HG02840 (cell line): ENCODE measurements around the gene SS18L1.
"Not testable (repeated sequence)": the region's sequence is repeated elsewhere in the genome, so short reads cannot be mapped to it uniquely, and the experiment has no call there.

ENCODE experiments used
- ATAC-seq: cut with Tn5 transposase; IDR thresholded peaks from one replicate; pipeline ENCODE4 v1.9.1; 2021; ENCODE audit warnings: mild to moderate bottlenecking, moderate library complexity, moderate number of reproducible peaks; ENCODE audit not compliant: unreplicated experiment, low FRiP score

The SS18L1 gene, protein sequence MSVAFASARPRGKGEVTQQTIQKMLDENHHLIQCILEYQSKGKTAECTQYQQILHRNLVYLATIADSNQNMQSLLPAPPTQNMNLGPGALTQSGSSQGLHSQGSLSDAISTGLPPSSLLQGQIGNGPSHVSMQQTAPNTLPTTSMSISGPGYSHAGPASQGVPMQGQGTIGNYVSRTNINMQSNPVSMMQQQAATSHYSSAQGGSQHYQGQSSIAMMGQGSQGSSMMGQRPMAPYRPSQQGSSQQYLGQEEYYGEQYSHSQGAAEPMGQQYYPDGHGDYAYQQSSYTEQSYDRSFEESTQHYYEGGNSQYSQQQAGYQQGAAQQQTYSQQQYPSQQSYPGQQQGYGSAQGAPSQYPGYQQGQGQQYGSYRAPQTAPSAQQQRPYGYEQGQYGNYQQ

DNA sequence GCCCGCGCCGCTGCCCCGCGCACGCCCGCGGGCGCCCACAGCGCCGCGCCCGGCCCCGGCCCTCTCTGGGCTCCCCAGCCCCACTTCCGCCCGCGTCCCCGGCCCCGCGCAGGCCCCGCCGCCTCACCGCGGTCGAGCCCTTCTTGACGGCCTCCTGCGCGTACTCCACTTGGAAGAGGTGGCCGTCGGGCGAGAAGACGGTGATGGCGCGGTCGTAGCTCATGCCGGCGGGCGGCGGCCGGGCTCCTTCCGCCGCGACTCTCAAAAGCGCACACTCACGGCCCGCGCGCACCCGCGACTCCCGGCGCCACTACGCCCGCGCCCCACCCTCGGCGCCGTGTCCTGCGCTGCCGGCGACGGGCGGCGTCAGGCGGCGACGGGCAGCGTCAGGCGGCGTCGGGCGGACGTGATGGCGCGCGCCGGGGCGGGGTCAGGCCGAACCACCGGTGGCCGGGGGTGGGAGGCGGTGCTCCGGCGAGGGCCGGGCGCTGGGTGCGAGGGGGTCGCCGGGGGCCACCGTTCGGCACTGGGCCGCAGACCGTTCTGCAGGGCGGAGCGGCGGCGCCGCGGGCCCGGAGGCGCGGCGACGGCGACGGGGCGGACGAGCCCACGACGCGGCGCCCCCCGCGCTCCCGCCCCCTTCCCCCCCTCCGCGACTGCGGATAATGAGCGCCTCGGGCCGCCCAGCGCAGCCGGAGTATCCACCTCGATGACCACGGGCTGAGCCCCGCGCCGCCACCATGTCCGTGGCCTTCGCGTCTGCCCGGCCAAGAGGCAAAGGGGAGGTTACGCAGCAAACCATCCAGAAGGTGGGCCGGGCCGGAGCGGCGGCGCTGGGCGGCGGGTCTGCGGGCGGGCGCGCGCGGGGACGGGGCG lies at the start of gene SS18L1, which contains the start of gene PSMA7:
SS18L1 (plus strand) TSS at position 689 of the 876 bp plus-strand sequence; CDS start at position 741, 52 bp downstream.
PSMA7 (minus strand) TSS at position 314 of the 876 bp plus-strand sequence; CDS start at position 223, 91 bp downstream.
- peak; percentile 69 for ATAC-seq

DNA sequence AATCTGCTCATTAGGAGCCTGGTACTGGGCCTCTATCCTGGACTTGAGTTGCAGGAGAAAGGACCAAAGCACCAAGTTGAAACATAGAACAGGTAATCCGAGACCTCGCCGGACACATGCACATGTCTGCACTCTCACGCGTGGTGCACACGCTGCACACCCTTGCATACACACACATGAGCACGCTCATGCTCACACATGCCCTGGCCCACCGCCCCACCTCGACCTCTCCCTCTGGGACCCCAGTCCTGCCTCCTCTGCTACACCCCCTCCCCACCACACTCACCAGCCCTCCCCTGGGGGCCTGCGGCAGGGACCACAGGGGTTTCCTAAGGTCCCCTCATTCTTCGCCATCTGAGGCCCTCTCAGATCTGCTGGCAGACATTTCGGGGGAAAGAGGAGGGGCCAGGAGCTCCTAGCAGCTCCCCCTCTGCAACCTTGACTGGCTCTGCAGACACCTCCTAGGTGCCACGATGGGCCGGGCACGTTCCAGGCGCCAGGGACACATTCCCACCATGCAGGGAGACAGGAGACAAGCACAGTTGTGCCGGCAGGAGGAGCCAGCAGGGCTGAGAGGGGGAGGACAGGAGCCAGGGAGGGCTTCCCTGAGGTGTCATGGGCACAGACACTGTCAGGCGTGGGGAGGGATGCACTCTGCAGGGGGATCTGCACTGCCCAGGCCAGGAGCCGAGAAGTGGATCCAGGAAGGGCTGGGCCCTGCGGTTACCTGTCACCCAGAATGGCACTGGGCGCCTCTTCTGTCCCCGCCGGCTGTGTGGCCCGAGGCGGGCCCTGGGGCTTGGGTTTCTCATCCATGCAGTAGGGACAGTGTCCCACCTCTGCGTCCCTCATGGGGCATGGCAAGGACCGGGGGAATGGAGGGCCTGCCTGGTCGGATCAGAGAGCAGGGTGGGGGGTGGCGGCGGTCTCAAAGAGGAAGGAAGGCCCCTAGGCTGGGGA lies 46.9 kb upstream of the SS18L1 start:
- no peak for ATAC-seq

DNA sequence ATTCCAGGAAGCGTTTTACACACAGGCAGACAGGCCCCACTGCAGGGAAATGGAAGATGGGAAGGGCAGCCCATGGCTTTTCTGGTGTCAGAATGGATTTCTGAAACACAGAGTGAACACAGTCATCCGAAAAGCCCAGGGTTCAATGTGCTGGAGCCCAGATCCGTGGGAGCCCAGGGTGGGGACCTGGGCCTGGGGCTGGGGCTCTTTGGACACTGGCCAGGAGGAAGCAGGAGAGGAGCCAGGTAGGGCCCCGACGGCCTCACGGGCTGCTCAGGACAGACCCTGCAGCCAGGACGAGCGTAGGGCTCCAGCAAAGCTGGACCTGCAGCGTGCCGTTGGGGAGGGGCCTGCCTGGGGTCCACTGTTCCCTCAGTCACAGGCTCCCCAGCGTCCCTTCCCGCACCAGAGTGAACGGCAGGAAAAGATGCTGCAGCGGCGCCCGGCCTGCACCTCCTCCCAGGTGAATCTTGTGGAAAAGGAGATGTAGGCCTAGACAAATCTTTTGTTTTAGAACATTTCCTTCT lies 45.6 kb upstream of the SS18L1 start:
- ATAC-seq: no peak

DNA sequence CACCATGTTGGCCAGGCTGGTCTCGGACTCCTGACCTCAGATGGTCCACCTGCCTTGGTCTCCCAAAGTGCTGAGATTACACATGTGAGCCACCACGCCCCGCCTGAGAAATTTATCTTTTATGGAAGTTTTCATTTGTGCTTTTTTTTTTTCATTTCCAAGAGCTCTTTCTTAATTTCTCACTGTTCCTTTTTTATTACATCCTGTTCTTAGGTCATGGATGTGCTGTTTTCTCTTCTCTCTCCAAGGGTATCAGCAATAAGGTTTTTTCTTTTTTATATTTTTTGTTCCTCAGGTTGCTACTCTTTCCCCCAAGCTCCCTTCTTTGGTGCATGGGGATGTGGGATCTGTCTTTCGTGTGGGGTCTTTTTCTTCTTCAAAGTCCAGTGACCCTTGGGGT lies 42.5 kb upstream of the SS18L1 start:
- no peak for ATAC-seq

DNA sequence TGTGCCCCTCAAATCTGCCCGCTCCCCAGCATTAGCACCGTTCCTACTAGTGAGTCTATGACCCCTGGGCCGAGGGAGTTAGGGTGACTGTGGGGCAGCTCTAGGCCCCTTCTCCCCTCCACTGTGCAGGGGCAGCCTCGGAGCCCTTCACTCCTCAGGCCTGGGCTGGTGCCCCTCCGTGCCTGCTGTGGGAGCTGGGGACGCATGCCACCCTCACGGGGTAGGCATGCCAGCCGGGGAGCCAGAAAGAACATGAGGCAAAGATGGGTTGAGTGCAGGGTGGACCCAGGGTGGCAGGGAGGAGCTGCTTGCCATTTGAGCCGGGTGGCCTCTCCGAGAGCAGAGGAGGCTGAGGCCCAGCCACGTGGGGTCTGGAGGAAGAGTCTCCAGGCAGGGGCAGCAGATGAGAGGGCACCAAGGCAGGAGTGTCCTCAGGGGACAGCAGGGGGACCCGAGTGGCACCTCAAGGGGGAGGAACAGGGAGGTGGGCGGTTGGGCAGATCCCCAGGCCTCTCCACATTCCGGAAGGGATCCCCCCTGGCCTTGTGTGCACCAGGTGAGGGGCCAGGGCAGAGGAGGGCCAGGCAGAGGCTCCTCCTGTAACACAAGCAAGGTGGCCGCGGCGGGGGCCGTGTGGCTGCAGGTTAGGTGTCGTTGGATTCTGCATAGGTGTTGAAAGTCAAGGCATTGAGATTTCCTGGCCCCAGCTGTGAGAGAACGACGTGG lies 39.9 kb upstream of the SS18L1 start:
- no peak for ATAC-seq

DNA sequence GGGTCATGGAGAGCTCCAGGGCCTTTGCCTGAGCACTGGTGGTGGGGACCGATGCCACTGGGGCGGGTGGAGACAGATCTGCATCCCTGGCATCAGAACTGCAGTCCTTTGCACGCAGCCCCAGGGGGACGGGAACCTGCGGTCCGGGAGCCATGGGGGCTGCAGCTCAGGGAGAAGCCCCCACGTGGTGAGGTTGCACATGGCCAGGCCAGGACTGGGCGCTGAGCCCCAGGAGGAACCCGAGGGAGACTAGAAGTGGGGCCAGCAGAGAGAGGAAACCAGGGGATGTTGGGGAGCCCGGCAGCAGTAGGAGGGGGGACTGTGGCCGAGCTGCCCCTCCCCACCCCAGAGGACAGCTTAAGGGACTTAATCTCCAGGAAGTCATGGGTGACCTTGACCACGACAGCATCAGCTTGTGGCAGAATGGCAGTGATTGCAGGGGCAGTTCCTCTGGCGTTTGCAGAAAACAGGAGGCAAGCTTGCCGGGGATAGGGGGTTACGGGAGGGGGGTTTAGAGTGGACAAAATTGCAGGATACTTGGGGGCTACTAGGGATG lies 39.3 kb upstream of the SS18L1 start:
- no peak for ATAC-seq

DNA sequence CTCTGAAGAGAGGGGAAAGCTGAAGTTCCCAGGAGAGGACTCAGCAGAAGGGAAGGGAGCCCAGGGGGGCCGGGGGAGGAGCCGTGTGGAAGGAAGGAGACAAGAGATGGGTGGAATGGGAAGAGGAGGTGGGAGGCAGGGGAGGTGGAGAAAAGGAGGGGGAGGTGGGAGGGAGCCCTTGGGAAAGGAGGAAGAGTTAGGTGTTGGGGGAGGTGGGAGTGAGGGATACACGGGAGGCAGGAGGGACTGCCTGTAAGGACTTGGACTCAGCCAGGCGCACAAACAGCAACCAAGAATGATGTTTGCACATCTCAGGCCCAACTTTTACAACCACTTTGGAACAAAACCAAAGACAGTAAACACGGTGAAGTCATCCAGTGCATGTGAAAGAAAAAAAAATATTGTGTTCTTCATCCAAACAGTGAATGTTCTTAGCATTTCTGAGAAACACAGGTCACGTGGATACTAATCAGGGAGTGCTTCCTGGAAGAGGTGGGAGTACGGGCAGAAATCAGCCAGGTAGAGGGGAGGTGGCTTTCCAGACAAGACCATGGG lies 38.7 kb upstream of the SS18L1 start:
- no peak for ATAC-seq

DNA sequence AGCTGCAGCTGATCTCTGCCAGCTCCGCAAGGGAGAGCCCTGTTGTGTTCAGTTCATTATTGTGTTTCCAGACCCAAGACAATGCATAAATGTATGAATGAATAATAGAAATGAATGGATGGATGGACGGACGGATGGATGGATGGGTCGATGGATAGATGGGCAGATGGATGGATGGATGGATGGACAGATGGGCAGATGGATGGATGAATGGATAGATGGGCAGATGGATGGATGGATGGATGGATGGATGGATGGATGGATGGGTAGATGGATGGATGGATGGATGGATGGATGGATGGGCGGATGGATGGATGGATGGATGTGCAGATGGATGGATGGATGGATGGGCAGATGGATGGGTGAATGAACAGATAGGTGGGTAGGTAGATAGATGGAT lies 38.0 kb upstream of the SS18L1 start:
- ATAC-seq: no peak

DNA sequence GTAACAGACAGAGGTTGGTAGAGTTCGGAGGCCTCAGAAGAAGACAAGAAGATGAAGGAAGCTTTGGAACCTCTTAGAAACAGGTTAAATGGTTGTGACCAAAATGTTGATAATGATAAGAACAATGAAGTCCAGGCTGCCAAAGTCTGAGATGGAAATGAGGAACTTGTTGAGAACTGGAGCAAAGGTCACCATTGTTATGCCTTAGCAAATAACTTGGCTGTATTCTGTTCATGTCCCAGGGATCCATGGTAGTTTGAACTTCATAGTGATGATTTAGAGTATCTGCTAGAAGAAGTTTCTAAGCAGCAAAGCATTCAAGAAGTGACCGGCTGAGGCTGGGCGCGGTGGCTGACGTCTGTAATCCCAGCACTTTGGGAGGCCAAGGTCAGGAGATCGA lies 32.4 kb upstream of the SS18L1 start:
- ATAC-seq: no peak

DNA sequence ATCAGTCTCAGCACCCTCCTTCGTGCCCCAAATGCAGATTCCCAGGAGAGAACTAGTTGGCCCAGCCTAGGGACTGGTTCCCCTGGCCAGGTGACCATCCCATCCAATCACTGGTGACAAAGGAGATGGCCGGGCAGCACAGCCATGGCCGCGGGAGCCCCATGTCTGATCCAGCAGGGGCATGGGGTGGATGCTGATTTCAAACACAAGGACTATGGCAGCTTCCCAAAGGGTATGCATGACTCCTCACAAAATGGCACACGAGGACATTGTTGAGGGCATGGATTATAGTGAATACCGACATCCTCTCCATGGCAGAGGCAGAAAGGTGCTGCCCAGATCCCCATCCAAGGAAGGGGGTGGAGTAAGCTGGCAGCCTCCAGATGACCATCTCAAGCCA lies 31.2 kb upstream of the SS18L1 start:
- no peak for ATAC-seq

DNA sequence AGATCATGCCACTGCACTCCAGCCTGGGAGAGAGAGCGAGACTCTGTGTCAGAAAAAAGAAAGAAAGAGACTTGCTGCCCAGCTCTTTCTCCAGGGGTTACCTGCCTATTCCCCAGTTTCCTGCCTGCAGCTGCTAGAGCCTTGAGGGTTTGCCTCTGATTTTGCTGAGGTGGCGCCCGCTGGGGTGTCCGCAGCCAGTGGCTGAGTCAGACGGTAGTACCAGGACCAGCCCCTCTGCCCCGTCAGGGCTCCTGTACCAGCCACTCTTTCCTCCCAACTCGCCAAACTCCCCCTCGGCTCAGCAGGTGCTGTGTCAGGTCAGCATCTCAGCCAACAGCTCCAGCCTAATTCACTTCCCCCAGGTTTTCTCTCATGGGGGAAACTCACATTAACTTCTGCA lies 28.7 kb upstream of the SS18L1 start:
- ATAC-seq: no peak

DNA sequence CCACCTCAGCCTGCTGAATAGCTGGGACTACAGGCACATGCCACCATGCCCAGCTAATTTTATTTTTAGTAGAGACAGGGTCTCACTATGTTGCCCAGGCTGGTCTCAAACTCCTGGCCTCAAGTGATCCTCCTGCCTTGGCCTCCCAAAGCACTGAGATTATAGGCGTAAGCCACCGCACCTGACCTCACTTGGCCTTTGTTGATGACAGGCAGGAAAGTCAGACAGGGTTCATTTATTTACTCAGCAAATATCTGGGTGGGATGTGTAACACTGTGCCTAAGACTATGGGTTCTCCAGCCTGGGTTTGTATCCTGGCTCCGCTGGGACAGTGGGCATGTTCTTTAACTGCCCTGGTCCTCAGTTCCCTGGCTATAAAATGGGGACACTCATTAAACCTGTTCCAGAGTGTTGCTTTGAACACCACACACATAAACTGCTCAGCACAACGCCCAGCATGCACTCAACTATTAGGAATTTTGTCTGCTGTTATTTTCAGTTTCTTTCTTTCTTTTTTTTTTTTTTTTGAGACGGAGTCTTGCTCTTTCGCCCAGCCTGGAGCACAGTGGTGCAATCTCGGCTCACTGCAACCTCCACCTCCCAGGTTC lies 27.7 kb upstream of the SS18L1 start:
- ATAC-seq: not testable (repeated sequence)

DNA sequence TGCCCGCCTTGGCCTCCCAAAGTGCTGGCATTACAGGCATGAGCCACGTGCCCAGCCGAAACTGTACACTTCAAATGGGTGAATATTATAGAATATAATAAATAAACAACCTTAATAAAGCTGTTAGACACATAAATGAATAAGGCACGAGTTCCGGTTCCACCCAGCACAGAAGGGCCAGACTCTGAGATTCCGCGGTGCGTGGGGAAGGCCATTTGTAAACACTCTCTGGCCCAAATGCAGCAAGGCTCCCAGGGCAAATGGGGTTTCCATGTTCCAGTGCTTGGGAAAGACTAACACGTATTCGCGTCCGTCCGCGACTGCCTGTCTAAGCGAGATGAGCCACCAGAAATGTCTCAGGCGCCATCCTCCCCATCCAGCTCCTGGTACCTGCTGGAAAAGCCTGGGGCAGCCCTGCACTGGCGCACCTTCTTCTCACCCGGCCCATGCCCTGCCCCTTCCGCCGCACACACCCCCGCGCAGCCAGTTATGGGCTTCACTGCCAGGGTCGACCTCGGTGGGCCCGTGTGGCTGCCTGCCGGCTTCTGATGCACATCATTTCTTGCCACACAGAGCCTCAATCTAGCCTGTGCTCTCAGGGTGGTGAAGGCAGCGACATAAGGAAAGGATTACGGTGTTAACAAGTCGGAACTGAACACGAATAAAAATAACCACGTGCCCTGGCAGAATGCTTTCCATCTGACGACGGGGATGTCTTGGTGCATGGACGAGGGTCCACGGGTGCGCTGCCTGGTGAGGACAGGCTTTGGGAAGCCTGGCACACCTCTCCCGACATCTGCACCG lies 26.8 kb upstream of the SS18L1 start:
- ATAC-seq: no peak

DNA sequence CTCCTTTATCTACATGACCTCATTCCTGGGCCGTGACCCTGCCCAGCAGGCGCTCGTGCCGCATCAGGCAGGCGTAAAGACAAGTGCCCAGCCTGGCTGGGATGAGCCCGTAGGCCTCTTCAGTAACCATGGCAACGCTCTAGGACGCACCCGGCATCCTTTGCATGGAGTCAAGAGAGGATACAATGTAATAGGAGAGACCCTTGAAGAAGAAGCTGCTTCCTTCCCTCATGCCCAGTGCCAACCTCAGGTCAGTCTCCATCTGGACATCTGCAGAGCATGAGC lies 26.3 kb upstream of the SS18L1 start:
- ATAC-seq: no peak

DNA sequence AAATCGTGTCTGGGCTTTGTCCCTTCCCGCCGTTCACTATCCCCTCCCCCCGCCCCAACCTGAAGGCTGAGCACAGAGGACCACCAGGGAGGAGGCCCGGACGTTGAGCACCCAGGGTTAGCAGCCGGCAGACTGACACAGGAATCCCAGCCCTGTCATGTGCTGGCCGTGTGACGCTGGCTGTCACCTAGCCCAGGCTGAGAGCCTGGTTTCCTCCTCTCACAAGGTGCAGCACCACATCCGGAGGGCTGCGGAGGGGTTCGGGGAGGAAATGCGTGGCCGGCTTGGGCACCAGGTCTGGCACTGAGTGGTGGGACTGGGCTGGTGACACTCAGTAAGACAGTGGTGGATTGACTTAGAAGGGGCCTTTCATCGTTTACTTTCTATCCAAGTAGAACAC lies 25.9 kb upstream of the SS18L1 start:
- ATAC-seq: no peak

DNA sequence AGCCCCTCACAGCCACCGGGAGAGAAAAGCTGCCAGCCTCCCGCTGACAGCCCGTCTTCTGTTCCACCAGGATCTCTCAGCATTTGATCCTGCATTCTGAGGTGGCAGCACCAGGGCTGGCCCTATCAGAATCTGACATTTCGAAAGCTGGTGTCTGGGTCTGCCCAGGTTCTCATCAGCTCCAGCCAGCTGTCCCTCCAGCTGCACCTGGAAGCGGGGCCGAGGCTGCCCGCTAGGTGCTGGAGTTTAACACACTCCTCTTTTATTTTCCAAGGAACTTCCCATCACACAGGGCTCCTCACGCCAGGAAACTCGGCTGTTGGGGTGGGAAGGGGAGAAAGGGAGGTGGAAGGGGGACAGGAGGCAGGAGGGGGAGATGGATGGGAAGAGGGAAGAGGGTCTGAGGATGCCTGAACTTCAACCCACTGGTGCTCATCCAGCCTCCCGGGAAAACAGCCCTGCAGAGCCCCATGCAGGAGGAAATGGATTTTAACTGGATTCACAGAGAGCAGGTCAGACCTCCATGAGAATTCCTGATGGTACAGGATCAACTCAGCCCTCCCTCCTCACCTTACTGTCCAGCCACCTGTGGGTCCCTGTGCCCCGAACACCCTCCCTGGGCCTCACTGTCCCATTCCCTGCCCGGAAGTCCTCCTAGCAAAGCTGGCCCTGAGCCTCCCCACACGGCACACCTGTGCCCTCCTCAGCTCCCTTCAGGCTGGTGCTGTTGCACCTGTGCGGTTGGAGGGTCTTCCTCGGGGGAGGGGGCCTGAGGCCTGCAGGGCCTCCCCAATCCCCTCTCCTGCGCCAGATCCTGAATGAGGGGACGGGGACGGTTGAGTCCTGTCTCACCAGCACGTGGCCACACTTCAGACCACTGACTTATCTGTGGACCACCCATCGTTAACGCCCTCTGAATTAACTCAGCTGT lies 25.2 kb upstream of the SS18L1 start:
- ATAC-seq: no peak

DNA sequence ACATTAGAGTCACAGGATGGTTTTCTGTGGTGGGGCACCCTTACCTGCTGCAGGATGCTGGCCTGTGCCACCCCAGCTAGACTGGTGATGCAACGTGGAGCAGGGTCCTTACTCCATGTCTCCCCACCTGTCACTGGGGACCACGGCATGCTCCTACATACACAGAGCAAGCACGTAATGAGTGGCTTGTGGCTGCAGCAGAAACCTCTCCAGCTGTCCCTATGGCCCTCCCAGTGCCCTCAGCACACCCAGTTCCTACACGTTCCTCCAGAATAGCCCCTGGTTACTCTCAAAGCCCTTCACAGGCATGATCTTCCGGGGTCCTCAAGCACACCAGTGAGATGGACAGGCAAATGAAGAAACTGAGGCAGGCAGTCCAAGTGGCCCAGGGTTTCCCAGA lies 24.5 kb upstream of the SS18L1 start:
- no peak for ATAC-seq
